HepG2 (cell line): ENCODE results near the gene TTC28. TPM values are rescaled to one million over a fixed set of nuclear protein-coding genes. Genes with fewer than 3 reads are reported as not detected.
A peak's percentile ranks its signal among the peaks of the same experiment; 100 is the strongest.
"Not testable (repeated sequence)": the region's sequence is repeated elsewhere in the genome, so short reads cannot be mapped to it uniquely, and the experiment has no call there.

Experiments used
- ATAC-seq: fragments of 200-7000 bp; cut with Tn5 transposase; 3 replicates; pipeline ENCODE4 v1.9.1; 2020; ENCODE audit warnings: mild to moderate bottlenecking, moderate library complexity
- BruUV-seq: library from RNA; stranded (reverse); fragments of 400-500 nt; replicated peaks from 2 replicates; lab custom pipeline; 2021; lab: Mats Ljungman, UMichigan
- CTCF ChIA-PET: fragments of 300-600 bp; formaldehyde crosslinking; extraction: SDS; loops from one replicate; lab custom pipeline; 2021; ENCODE audit warnings: low total read pairs, inconsistent platforms, low intra/inter-chr PET ratio; lab: Yijun Ruan, JAX
- POLR2A ChIA-PET: fragments of 350-600 bp; sonication (Branson Sonifier 250); formaldehyde crosslinking; loops from one replicate; lab custom pipeline; 2020; ENCODE audit warnings: antibody characterized with exemption, inconsistent platforms; lab: Yijun Ruan, JAX
- DNase-seq: peaks from one replicate; pipeline ENCODE4 v3.0.0-alpha.2; 2015; ENCODE audit warnings: low spot score
- FAIRE-seq: peaks from 3 replicates; lab custom pipeline; 2011; peaks lifted over from hg19 to GRCh38; lab: Jason Lieb, UNC
- H2AFZ ChIP-seq: one replicate; pipeline ENCODE4 v1.6.1; 2011; ENCODE audit warnings: low read length, inconsistent platforms
- H3K27ac ChIP-seq: fragments of 300-600 bp; 3 replicates; pipeline ENCODE4 v1.8.0; 2011; ENCODE audit warnings: mixed run types, mild to moderate bottlenecking, mixed read lengths, low read length, inconsistent platforms; ENCODE audit not compliant: insufficient read depth; ENCODE audit errors: extremely low read length
- H3K27me3 ChIP-seq, 2 experiments: fragments of 200-600 bp in 1 of 2; 2 replicates in 1 of 2; 3 replicates in 1 of 2; pipeline versions ENCODE4 v1.6.0 to v1.8.0; 2011; ENCODE audit warnings: low read length in 2 of 2, mild to moderate bottlenecking in 2 of 2, moderate library complexity in 2 of 2, inconsistent platforms in 1 of 2; ENCODE audit not compliant: insufficient read depth in 2 of 2, control insufficient read depth in 1 of 2
- H3K36me3 ChIP-seq, 2 experiments: fragments of 200-600 bp in 1 of 2; replicated peaks in 1 of 2; 2 replicates in 1 of 2; 3 replicates in 1 of 2; pipeline versions ENCODE4 v1.5.1 to v1.8.0; 2011; ENCODE audit warnings: low read length in 2 of 2, inconsistent platforms in 1 of 2; ENCODE audit not compliant: insufficient read depth in 2 of 2, control insufficient read depth in 1 of 2
- H3K4me1 ChIP-seq: 2 replicates; pipeline ENCODE4 v1.5.1; 2012; ENCODE audit warnings: low read length, inconsistent platforms; ENCODE audit not compliant: insufficient read depth
- H3K4me2 ChIP-seq: 2 replicates; pipeline ENCODE4 v1.6.0; 2011; ENCODE audit warnings: low read depth, low read length, inconsistent platforms
- H3K4me3 ChIP-seq, 3 experiments: fragments of 200-600 bp in 1 of 3; sonication (generic), shearing (Covaris generic) in 1 of 3; replicated peaks in 1 of 3; 2 replicates each; pipeline ENCODE4 v1.5.1; 2011 to 2016; ENCODE audit warnings: low read length in 3 of 3, inconsistent platforms in 2 of 3, low read depth in 2 of 3, mild to moderate bottlenecking in 2 of 3, control low read depth in 1 of 3, mixed read lengths in 1 of 3; ENCODE audit not compliant: insufficient read depth in 1 of 3
- H3K79me2 ChIP-seq: one replicate; pipeline ENCODE4 v1.6.1; 2011; ENCODE audit warnings: low read length, inconsistent platforms; ENCODE audit not compliant: insufficient read depth
- H3K9ac ChIP-seq: 2 replicates; pipeline ENCODE4 v1.6.0; 2011; ENCODE audit warnings: mild to moderate bottlenecking, low read depth, low read length, inconsistent platforms; ENCODE audit not compliant: insufficient read depth
- H3K9me3 ChIP-seq: 2 replicates; pipeline ENCODE4 v1.5.1; 2012; ENCODE audit warnings: mild to moderate bottlenecking, low read length
- H4K20me1 ChIP-seq: 2 replicates; pipeline ENCODE4 v1.6.0; 2011; ENCODE audit warnings: inconsistent platforms, mild to moderate bottlenecking, low read length, moderate library complexity; ENCODE audit not compliant: insufficient read depth
- MAFK ChIP-seq, 2 experiments: IDR thresholded peaks in 1 of 2; conservative IDR thresholded peaks in 1 of 2; 2 replicates each; pipeline ENCODE4 v1.6.1; 2011; ENCODE audit warnings: improper control_type of control experiment in 2 of 2, low read length in 2 of 2
- WGBS: methylation state at CpG from one replicate; pipeline ENCODE4 v1.1.6; 2017; ENCODE audit warnings: low lambda C conversion rate; 5-methylcytosine and 5-hydroxymethylcytosine counted together
- in situ Hi-C: cut with HindIII; loops from 2 replicates; pipeline ENCODE4 v1.10.0; 2017; ENCODE audit warnings: low pct_unique_long_range_greater_than_20kb; ENCODE audit not compliant: extremely low pct_ligation_motif_present
- intact Hi-C: fragments of 100-400 bp; cut with micrococcal nuclease; formaldehyde crosslinking; loops from one replicate; pipeline ENCODE4 v1.10.0; 2022; ENCODE audit not compliant: unreplicated experiment
- polyA plus RNA-seq, 8 experiments: library from polyadenylated mRNA; depleted of rRNA in 3 of 8; stranded (reverse) in 7 of 8; unstranded in 1 of 8; fragments of >200 nt; fragmentation: Illumina TruSeq in 4 of 8; extraction: Trizol in 4 of 8; gene quantifications; 2 replicates each; pipeline versions ENCODE4 v1.2.1 to v1.2.3, GENCODE V29; 2011 to 2016; ENCODE audit warnings: low read depth in 4 of 8, missing spikeins in 1 of 8, mixed read lengths in 1 of 8; ENCODE audit not compliant: insufficient read depth in 1 of 8
- total RNA-seq, 5 experiments: library from RNA; depleted of rRNA; stranded (reverse); fragments of >200 nt; fragmentation: Illumina TruSeq; extraction: Trizol; gene quantifications; 2 replicates each; pipeline ENCODE4 v1.2.3, GENCODE V29; 2016; ENCODE audit warnings: low read depth in 1 of 5

The TTC28 gene
- total and polyA plus RNA-seq, 2 of the 13 experiments (the other 11 are each of a cell fraction or from before 2014, with no cell fraction given): 4.2 to 13.1 TPM

GRCh38 chr22:28693041-28693760 lies 13.6 kb upstream of the TTC28 start:
- not testable (repeated sequence) for FAIRE-seq

GRCh38 chr22:28689796-28690195 lies 10.2 kb upstream of the TTC28 start:
- WGBS: 100% methylated on average over 2 of the region's 2 CpGs
- H3K27ac ChIP-seq, POLR2A ChIA-PET, H3K9ac ChIP-seq, DNase-seq, H3K9me3 ChIP-seq, intact Hi-C loops, H3K36me3 ChIP-seq, FAIRE-seq, BruUV-seq, H2AFZ ChIP-seq, CTCF ChIA-PET, in situ Hi-C loops, H4K20me1 ChIP-seq, H3K79me2 ChIP-seq, H3K4me1 ChIP-seq, H3K4me2 ChIP-seq, H3K4me3 ChIP-seq, ATAC-seq, H3K27me3 ChIP-seq: not testable (repeated sequence)

More at GRCh38 chr22:28693041-28693760, 13.6 kb upstream of the TTC28 start:
- H4K20me1 ChIP-seq, H3K27ac ChIP-seq, H3K79me2 ChIP-seq, H3K27me3 ChIP-seq, DNase-seq, BruUV-seq, intact Hi-C loops, POLR2A ChIA-PET, ATAC-seq, CTCF ChIA-PET, H3K9me3 ChIP-seq, in situ Hi-C loops, H3K36me3 ChIP-seq, H2AFZ ChIP-seq, H3K4me2 ChIP-seq, H3K4me1 ChIP-seq, H3K9ac ChIP-seq, H3K4me3 ChIP-seq: not testable (repeated sequence)
- 96% methylated on average over 6 of the region's 6 CpGs for WGBS
- TF ChIP-seq MAFK (conservative IDR thresholded peaks at IDR 0.05 in 1 of 2, IDR thresholded peaks at IDR 0.05 in 1 of 2; ENCODE audit: low read length in 2 of 2): peak in 1 of 2 experiments; percentile 12; a peak in 1 of 4 replicates

- DNase-seq, intact Hi-C loops, BruUV-seq, FAIRE-seq, H3K27me3 ChIP-seq, H3K4me2 ChIP-seq, H3K9ac ChIP-seq, H3K27ac ChIP-seq, ATAC-seq, CTCF ChIA-PET, H3K9me3 ChIP-seq, POLR2A ChIA-PET, H3K4me3 ChIP-seq, H3K36me3 ChIP-seq, H2AFZ ChIP-seq, H4K20me1 ChIP-seq, in situ Hi-C loops: not testable (repeated sequence)
- Histone ChIP-seq H3K4me1 (peaks cover 30% of the 10 kb centered on the region), H3K79me2 (peaks cover 13% of the 10 kb centered on the region)
- WGBS: 93% methylated on average over 4 of the region's 4 CpGs
Measured at GRCh38 chr22:28682966-28683365, 3.3 kb upstream of the TTC28 start.
